Measurements from ENCODE around the gene TGFB1I1. TPM values are rescaled to one million over a fixed set of nuclear protein-coding genes. Genes with fewer than 3 reads are reported as not detected.

TGFB1I1 gene
- 5.0 and 25.6 TPM in 2 replicates for total RNA-seq (ENCODE audit: low replicate concordance)
- long read RNA-seq, partial matches to known transcripts = 2 of 6 reads
- long read RNA-seq, other reads (novel, unspliced or antisense) = 0 of 6 reads

DNA sequence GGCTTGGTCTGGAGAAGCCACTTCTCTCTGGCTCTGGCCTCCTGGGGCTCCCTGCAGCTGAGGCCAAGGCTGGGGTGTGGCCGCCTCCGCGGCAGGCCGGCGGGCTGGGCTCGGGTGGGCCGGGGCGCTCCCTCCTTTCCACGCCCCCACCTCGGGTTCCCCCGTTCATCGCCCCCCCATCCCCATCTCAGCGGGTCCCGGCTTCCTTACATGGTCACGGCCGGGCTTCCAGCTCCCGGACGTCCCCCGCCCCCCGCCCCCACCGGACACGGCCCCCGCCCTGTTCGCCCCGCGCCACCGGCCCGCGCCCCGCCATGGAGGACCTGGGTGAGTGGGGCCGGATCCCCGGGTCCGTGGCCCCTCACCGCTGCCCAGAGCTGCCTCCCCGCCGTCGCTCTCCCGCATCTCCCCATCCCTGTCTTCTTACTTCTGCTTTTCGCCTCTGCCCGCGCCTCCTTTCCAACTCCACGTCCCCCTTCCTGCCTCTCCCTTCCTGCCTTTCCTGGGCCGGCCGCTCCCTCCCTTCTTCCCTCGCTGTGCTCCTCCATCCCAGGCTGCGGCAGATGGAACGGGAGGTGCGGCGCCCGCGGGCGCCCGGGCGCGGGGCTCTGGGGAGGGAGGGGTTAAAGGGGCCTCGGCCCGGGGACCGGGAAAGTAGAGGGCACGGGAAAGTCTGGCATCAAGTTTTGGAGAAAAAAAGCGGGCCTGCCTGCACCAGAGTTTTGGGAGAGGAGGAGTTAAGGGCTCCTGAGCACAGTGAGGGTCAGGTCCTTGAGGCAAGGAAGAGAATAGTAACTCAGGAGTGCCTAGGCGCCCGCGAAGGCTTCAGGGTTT, at the start of gene TGFB1I1:
TGFB1I1 (plus strand) TSS at position 278 of the 834 bp plus-strand sequence; CDS start at position 315, 37 bp downstream.
- no peak for TF ChIP-seq CTCF (conservative IDR thresholded peaks at IDR 0.05)
- DNase-seq (ENCODE audit: extremely low spot score, unreplicated experiment) = no peak
- H3K27ac Mint-ChIP-seq = peak within 1 kb of the TSS; percentile 56
- H3K27me3 Mint-ChIP-seq = peaks cover 40% of the 10 kb centered on the region
- H3K4me3 Mint-ChIP-seq = peak within 1 kb of the TSS; percentile 87
- peaks cover 5% of the 10 kb centered on the region for H3K36me3 Mint-ChIP-seq
- no peaks in the 10 kb centered on the region for H3K9me3 Mint-ChIP-seq
- H3K4me1 Mint-ChIP-seq (ENCODE audit: unreplicated experiment) = peaks cover 15% of the 10 kb centered on the region

DNA sequence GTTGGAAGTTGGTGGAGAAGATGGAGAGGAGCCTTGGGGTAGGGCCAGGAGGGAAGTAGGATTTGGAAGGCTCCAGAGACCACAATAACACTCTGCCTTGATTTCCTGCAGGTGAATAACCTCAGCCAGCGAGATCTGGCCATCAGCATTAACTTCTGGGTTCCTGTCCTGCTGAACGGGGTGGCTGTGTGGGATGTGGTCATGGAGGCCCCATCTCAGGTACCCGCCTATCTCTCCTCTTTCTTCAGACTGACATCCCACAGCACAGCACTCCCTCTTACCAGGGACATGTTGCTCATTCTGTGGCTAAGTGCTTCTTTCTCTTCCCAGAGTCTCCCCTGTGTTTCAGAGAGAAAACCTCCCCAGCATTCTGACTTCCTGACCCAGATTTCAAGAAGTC, 48.7 kb upstream of the TGFB1I1 start:
- H3K4me1 Mint-ChIP-seq (ENCODE audit: unreplicated experiment) = no peaks in the 10 kb centered on the region
- H3K36me3 Mint-ChIP-seq = no peaks in the 10 kb centered on the region
- no peaks in the 10 kb centered on the region for H3K9me3 Mint-ChIP-seq
- no peak overlapping the region for H3K27ac Mint-ChIP-seq
- TF ChIP-seq CTCF (conservative IDR thresholded peaks at IDR 0.05) = no peak
- H3K4me3 Mint-ChIP-seq = no peak overlapping the region
- peaks cover 39% of the 10 kb centered on the region for H3K27me3 Mint-ChIP-seq
- DNase-seq (ENCODE audit: extremely low spot score, unreplicated experiment) = no peak

DNA sequence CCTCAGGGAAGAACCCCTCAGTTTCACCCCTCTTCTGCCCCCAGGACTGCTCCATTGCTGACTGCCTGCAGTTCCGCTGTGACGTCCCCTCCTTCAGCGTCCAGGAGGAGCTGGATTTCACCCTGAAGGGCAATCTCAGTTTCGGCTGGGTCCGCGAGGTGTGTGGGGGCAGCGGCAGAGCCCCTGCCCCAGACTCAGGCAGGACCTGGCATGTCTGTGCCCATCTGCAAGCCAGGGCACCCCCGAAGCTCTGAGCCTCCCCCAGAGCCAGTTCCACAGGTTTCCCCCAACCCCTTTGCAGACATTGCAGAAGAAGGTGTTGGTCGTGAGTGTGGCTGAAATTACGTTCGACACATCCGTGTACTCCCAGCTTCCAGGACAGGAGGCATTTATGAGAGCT, 48.2 kb upstream of the TGFB1I1 start:
- no peak overlapping the region for H3K4me3 Mint-ChIP-seq
- no peak for DNase-seq (ENCODE audit: extremely low spot score, unreplicated experiment)
- no peaks in the 10 kb centered on the region for H3K36me3 Mint-ChIP-seq

DNA sequence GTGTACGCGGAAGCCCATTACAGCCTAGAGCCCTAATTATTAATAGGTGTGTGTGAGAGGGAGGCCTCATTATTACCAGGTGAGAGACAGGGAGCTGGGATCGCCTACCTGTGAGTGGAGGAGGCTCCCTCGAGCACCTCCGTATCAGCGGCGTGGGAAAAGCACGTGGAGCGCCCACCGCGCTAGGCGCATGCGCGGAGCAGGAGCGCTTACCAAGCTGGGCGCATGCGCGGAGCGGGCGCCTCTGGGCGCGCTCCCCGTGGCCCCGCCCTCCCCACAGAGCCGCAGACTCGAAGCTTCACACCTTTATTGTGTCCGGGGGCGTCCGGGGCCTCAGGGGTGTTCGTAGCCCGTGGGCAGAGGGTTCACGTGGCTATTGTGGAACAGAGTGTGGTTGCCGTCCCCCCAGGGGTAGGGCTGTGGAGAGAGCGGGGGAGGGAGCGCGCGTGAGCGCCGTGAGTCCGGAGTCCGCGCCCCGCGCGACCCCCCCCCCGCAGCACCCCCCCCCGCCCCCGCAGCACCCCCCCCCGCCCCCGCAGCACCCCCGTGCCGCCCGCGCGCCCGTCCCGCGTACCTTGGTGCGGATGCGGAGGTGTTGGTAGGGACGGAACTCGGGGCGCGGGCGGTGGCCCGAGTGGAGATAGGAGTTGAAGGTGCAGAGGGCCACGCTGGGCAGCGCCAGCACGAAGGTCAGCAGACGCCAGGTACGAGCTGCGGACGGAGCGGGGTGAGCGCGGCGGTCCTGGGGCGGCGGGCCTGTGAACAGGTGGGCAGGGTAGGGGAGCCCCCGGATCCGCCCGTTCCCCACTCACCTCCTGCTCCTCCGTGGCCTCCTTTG, 44.3 kb upstream of the TGFB1I1 start:
- no peaks in the 10 kb centered on the region for H3K36me3 Mint-ChIP-seq
- H3K27ac Mint-ChIP-seq = no peak overlapping the region
- DNase-seq (ENCODE audit: extremely low spot score, unreplicated experiment) = no peak
- no peak overlapping the region for H3K4me3 Mint-ChIP-seq
- no peaks in the 10 kb centered on the region for H3K4me1 Mint-ChIP-seq (ENCODE audit: unreplicated experiment)
- H3K9me3 Mint-ChIP-seq = no peaks in the 10 kb centered on the region
- H3K27me3 Mint-ChIP-seq = peaks cover 43% of the 10 kb centered on the region
- no peak for TF ChIP-seq CTCF (conservative IDR thresholded peaks at IDR 0.05)

More for the DNA sequence above, 48.2 kb upstream of the TGFB1I1 start:
- Mint-ChIP-seq H3K4me1 (ENCODE audit: unreplicated experiment) (no peaks in the 10 kb centered on the region), H3K27ac (no peak overlapping the region), H3K27me3 (peaks cover 44% of the 10 kb centered on the region), H3K9me3 (no peaks in the 10 kb centered on the region)
- no peak for TF ChIP-seq CTCF (conservative IDR thresholded peaks at IDR 0.05)

DNA sequence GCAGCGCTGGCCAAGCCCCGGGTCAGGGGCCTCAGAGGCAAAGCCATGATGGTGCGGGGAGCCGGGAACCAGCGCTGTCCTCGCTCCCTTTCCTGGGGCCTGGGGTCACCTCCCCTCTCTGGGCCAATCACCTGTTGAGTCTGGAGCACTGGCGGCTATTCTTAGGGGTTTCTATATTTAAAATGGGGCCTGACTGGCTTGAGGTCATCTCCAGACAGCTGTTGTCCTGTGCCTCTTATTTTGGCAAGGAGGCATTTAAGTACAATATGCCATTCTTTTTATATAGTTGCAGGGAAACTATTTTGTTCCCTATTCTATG, 43.7 kb upstream of the TGFB1I1 start, which contains the start of gene COX6A2:
COX6A2 (minus strand) TSS at position 82 of the 319 bp plus-strand sequence; CDS start at position 47, 35 bp downstream.
- no peaks in the 10 kb centered on the region for H3K9me3 Mint-ChIP-seq
- no peak within 1 kb of the TSS for H3K27ac Mint-ChIP-seq
- no peak for DNase-seq (ENCODE audit: extremely low spot score, unreplicated experiment)
- H3K36me3 Mint-ChIP-seq = no peaks in the 10 kb centered on the region
- no peak for TF ChIP-seq CTCF (conservative IDR thresholded peaks at IDR 0.05)
- H3K4me1 Mint-ChIP-seq (ENCODE audit: unreplicated experiment) = no peaks in the 10 kb centered on the region
- no peak within 1 kb of the TSS for H3K4me3 Mint-ChIP-seq
- H3K27me3 Mint-ChIP-seq = peaks cover 38% of the 10 kb centered on the region

Data from type B pancreatic cell (in vitro differentiated cells).